Suprapubic skin (tissue), 4 donors: ENCODE results near the gene ADAMTS2. TPM values are rescaled to one million over a fixed set of nuclear protein-coding genes. Genes with fewer than 3 reads are reported as not detected.

Experiments
- DNase-seq, 2 donors: peaks; one replicate each; pipeline ENCODE4 v3.0.0-alpha.2; 2019; ENCODE audit warnings: low spot score in 2 of 2
- H3K27ac ChIP-seq: fragments of 200-600 bp; sonication (generic); one replicate; pipeline ENCODE4 v1.5.1; 2019
- H3K27me3 ChIP-seq: fragments of 200-600 bp; sonication (generic); one replicate; pipeline ENCODE4 v1.5.1; 2019
- H3K36me3 ChIP-seq: fragments of 200-600 bp; sonication (generic); one replicate; pipeline ENCODE4 v1.5.1; 2019
- H3K4me1 ChIP-seq: fragments of 200-600 bp; sonication (generic); one replicate; pipeline ENCODE4 v1.5.1; 2019
- H3K4me3 ChIP-seq: fragments of 200-600 bp; sonication (generic); one replicate; pipeline ENCODE4 v1.5.1; 2019; ENCODE audit warnings: mild to moderate bottlenecking
- H3K9me3 ChIP-seq: fragments of 200-600 bp; sonication (generic); one replicate; pipeline ENCODE4 v1.5.1; 2019
- EP300 ChIP-seq: sonication (generic); formaldehyde crosslinking; IDR thresholded peaks from one replicate; pipeline ENCODE4 v1.6.1; 2017; ENCODE audit warnings: antibody characterized with exemption
- POLR2A ChIP-seq, 2 donors: fragments of 450-650 bp; IDR thresholded peaks; one replicate each; pipeline ENCODE4 v1.6.1; 2017; ENCODE audit warnings: antibody characterized with exemption in 2 of 2, mild to moderate bottlenecking in 2 of 2, moderate library complexity in 2 of 2
- POLR2AphosphoS5 ChIP-seq, 3 donors: sonication (generic); formaldehyde crosslinking; IDR thresholded peaks; one replicate each; pipeline ENCODE4 v1.6.1; 2017; ENCODE audit warnings: antibody characterized with exemption in 3 of 3
- WGBS: methylation state at CpG from one replicate; pipeline ENCODE4 v1.1.5; 2018; 5-methylcytosine and 5-hydroxymethylcytosine counted together
- total RNA-seq, 4 donors: library from RNA; depleted of rRNA; stranded (reverse); fragments of >200 nt; gene quantifications; one replicate each; pipeline ENCODE4 v1.1.0, GENCODE V29; 2016
- TF ChIP-seq, protein P1 (sequence below), 2 donors: fragments of 200-600 bp in 1 of 2; fragments of 450-650 bp in 1 of 2; sonication (generic) in 1 of 2; IDR thresholded peaks; one replicate each; pipeline ENCODE4 v1.5.1; 2016 to 2019; ENCODE audit warnings: antibody characterized with exemption in 2 of 2, mild to moderate bottlenecking in 1 of 2, moderate library complexity in 1 of 2

The ADAMTS2 gene
- total RNA-seq, 4 donors from 2014 or later, result 3.1 to 5.5 (median 4.3) TPM

- no peak overlapping the region for H3K4me3 ChIP-seq
- DNase-seq, result peak; percentile 55 to 77
- H3K9me3 ChIP-seq, result no peaks in the 10 kb centered on the region
- peak overlapping the region; percentile 29 for H3K27ac ChIP-seq
- peaks cover 18% of the 10 kb centered on the region for H3K4me1 ChIP-seq
- no peak for TF ChIP-seq POLR2AphosphoS5 (IDR thresholded peaks at IDR 0.05)
- TF ChIP-seq, protein P1, sequence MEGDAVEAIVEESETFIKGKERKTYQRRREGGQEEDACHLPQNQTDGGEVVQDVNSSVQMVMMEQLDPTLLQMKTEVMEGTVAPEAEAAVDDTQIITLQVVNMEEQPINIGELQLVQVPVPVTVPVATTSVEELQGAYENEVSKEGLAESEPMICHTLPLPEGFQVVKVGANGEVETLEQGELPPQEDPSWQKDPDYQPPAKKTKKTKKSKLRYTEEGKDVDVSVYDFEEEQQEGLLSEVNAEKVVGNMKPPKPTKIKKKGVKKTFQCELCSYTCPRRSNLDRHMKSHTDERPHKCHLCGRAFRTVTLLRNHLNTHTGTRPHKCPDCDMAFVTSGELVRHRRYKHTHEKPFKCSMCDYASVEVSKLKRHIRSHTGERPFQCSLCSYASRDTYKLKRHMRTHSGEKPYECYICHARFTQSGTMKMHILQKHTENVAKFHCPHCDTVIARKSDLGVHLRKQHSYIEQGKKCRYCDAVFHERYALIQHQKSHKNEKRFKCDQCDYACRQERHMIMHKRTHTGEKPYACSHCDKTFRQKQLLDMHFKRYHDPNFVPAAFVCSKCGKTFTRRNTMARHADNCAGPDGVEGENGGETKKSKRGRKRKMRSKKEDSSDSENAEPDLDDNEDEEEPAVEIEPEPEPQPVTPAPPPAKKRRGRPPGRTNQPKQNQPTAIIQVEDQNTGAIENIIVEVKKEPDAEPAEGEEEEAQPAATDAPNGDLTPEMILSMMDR (IDR thresholded peaks at IDR 0.05), result no peak
- TF ChIP-seq POLR2A (IDR thresholded peaks at IDR 0.05), result no peak
- TF ChIP-seq EP300, result no peak
- H3K36me3 ChIP-seq, result no peaks in the 10 kb centered on the region
- WGBS, result 69% methylated on average over 15 of the region's 15 CpGs
- no peaks in the 10 kb centered on the region for H3K27me3 ChIP-seq
These were observed 104.1 kb downstream of the ADAMTS2 start for GRCh38 chr5:179241175-179241574.

- Histone ChIP-seq H3K27ac (peak overlapping the region; percentile 29), H3K9me3 (no peaks in the 10 kb centered on the region), H3K4me1 (peaks cover 18% of the 10 kb centered on the region), H3K27me3 (no peaks in the 10 kb centered on the region), H3K4me3 (no peak overlapping the region), H3K36me3 (no peaks in the 10 kb centered on the region)
- peak; percentile 19 to 48 for DNase-seq
- TF ChIP-seq EP300 (no peak), POLR2A (IDR thresholded peaks at IDR 0.05) (no peak), POLR2AphosphoS5 (IDR thresholded peaks at IDR 0.05) (no peak)
- TF ChIP-seq, protein P1 (IDR thresholded peaks at IDR 0.05), result no peak
- WGBS, result 82% methylated on average over 11 of the region's 14 CpGs
These were observed 104.7 kb downstream of the ADAMTS2 start for GRCh38 chr5:179240561-179240960.

- peak; percentile 50 to 55 for DNase-seq
These were observed 105.8 kb downstream of the ADAMTS2 start for GRCh38 chr5:179239256-179240135.

GRCh38 chr5:179238628-179238970, 106.7 kb downstream of the ADAMTS2 start:
- H3K27me3 ChIP-seq, result no peaks in the 10 kb centered on the region
- peaks cover 13% of the 10 kb centered on the region for H3K4me1 ChIP-seq
- TF ChIP-seq, protein P1 (IDR thresholded peaks at IDR 0.05), result no peak
- no peak for TF ChIP-seq POLR2AphosphoS5 (IDR thresholded peaks at IDR 0.05)
- H3K4me3 ChIP-seq, result no peak overlapping the region
- no peaks in the 10 kb centered on the region for H3K9me3 ChIP-seq
- no peaks in the 10 kb centered on the region for H3K36me3 ChIP-seq
- no peak overlapping the region for H3K27ac ChIP-seq
- peak; percentile 18 to 62 for DNase-seq
- 92% methylated on average over 8 of the region's 8 CpGs for WGBS

More at GRCh38 chr5:179239256-179240135, 105.8 kb downstream of the ADAMTS2 start:
- peaks cover 18% of the 10 kb centered on the region for H3K4me1 ChIP-seq
- no peaks in the 10 kb centered on the region for H3K27me3 ChIP-seq
- H3K9me3 ChIP-seq, result no peaks in the 10 kb centered on the region
- no peak overlapping the region for H3K4me3 ChIP-seq
- WGBS, result 91% methylated on average over 23 of the region's 23 CpGs
- no peaks in the 10 kb centered on the region for H3K36me3 ChIP-seq
- no peak for TF ChIP-seq POLR2A (IDR thresholded peaks at IDR 0.05)
- TF ChIP-seq, protein P1 (IDR thresholded peaks at IDR 0.05), result no peak
- no peak for TF ChIP-seq POLR2AphosphoS5 (IDR thresholded peaks at IDR 0.05)
- H3K27ac ChIP-seq, result no peak overlapping the region

DNA sequence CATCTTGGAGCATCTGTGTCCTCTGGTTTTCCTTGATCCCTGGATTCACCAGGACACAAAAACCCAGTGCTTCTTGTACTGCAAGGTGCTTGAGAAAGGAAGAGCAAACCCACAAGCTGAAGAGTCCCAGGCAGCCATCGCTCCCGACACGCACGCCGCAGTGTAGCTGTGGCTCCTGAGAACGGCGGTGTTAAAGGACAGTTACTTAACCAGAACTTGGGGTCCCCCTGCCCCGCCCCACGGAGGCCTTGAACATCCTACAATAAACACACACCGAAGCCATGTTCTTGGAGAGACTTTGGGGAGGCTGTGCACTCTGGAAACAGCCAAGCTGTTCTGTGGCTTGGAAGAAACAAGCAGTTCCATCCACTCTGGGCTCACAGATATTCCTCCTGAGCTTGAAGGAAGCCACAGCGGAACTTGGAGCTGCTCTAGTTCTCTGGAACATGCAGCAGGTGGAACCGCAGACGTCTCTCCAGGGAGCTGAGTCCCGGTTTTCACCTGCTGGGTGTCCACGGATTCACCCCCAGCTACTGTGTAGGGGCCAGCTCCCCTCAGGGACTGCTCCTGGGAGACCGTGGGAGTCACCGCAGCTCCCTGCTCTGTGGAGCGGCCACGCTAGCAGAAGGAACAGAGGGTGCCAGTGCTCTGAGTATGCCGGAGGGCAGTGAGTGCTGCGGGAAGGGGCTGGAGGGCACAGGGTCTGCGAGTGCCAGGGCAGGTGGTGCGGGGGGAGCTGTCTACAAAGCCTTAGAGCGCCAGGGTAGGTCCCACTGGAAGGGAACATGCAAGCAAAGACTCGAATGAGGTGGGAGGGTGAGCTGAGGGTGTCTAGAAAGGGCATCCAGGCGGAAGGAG, 107.3 kb downstream of the ADAMTS2 start:
- Histone ChIP-seq H3K27ac (no peak overlapping the region), H3K36me3 (no peaks in the 10 kb centered on the region), H3K4me3 (no peak overlapping the region), H3K9me3 (no peaks in the 10 kb centered on the region), H3K4me1 (peaks cover 13% of the 10 kb centered on the region), H3K27me3 (no peaks in the 10 kb centered on the region)
- no peak for TF ChIP-seq EP300
- TF ChIP-seq, protein P1 (IDR thresholded peaks at IDR 0.05), result no peak
- no peak for TF ChIP-seq POLR2A (IDR thresholded peaks at IDR 0.05)
- no peak for TF ChIP-seq POLR2AphosphoS5 (IDR thresholded peaks at IDR 0.05)
- DNase-seq, result peak; percentile 27 to 77
- WGBS, result 95% methylated on average over 21 of the region's 26 CpGs
